PC-3 (cell line): Measurements from ENCODE around the gene PCDHA7.

Source experiments
- EZH2 ChIP-seq: fragments of 300-600 bp; sonication (generic); IDR thresholded peaks from one replicate; pipeline ENCODE4 v1.6.1; 2017; ENCODE audit warnings: antibody characterized with exemption, mild to moderate bottlenecking, low read length; ENCODE audit not compliant: unreplicated experiment
- EZH2phosphoT487 ChIP-seq: fragments of 300-600 bp; sonication (generic); IDR thresholded peaks from 2 replicates; pipeline ENCODE4 v1.6.1; 2018; ENCODE audit warnings: mild to moderate bottlenecking, antibody characterized with exemption, low read length, borderline replicate concordance
- TF ChIP-seq, protein P1 (sequence below): fragments of 300-600 bp; sonication (generic); conservative IDR thresholded peaks from 2 replicates; pipeline ENCODE4 v1.5.1; 2017; ENCODE audit warnings: antibody characterized with exemption, low read depth, mild to moderate bottlenecking, low read length

DNA sequence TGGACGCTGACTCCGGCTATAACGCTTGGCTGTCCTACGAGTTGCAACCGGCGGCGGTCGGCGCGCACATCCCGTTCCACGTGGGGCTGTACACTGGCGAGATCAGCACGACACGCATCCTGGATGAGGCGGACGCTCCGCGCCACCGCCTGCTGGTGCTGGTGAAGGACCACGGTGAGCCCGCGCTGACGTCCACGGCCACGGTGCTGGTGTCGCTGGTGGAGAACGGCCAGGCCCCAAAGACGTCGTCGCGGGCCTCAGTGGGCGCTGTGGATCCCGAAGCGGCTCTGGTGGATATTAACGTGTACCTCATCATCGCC lies 43.2 kb downstream of the PCDHA7 start:
- TF ChIP-seq EZH2 (no peak), EZH2phosphoT487 (no peak)
- TF ChIP-seq, protein P1, sequence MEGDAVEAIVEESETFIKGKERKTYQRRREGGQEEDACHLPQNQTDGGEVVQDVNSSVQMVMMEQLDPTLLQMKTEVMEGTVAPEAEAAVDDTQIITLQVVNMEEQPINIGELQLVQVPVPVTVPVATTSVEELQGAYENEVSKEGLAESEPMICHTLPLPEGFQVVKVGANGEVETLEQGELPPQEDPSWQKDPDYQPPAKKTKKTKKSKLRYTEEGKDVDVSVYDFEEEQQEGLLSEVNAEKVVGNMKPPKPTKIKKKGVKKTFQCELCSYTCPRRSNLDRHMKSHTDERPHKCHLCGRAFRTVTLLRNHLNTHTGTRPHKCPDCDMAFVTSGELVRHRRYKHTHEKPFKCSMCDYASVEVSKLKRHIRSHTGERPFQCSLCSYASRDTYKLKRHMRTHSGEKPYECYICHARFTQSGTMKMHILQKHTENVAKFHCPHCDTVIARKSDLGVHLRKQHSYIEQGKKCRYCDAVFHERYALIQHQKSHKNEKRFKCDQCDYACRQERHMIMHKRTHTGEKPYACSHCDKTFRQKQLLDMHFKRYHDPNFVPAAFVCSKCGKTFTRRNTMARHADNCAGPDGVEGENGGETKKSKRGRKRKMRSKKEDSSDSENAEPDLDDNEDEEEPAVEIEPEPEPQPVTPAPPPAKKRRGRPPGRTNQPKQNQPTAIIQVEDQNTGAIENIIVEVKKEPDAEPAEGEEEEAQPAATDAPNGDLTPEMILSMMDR = no peak
